Stimulated activated CD8-positive, alpha-beta memory T cell treated with anti-CD3 and anti-CD28 coated beads, Interleukin-15, amount 100 ng/mL, for 1 hour (primary cell): ENCODE results near the gene SLIT1.

Experiments used
- DNase-seq: peaks from one replicate; pipeline ENCODE4 v3.0.0-alpha.2; 2020; ENCODE audit warnings: low read depth

SLIT1 gene

DNA sequence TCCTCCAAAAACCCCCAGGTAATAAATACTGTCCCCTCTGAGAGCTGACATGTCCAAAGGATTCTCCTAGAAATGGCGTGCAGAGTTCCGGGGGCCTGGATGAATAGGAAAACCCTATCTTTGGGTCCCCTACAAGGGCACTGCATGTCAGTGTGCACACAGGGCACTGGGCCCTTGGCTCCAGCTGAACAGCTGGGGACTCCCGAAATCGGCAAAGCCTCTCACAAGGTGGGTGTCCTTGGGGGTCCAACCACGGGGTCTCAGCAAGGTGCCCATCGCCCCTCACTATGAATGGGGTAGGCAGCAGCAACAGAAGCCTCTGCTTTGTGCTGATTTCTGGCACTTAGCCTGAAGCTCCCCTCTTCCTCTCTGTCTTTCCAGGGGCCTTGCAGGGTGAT, 46.1 kb downstream of the SLIT1 start:
- no peak for DNase-seq

DNA sequence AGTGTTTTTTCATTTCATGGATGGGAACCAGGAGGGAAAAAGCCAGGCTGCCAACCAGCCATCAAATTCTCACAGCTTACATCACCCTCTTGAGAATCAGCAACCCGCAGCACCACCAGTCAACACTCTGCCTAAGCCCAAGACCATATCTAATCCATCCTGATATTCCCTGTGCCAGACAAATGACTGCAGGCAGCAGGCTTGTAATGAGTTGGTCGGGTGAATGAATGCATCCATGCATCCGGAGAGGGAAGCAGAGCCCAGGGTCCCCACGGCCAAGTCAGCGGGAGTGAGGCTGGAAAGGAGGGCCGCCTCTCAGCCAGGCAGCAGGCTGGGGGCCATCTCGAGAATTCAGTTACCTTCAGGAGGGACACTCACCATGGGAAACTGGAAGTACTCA, 46.9 kb downstream of the SLIT1 start:
- DNase-seq: no peak

DNA sequence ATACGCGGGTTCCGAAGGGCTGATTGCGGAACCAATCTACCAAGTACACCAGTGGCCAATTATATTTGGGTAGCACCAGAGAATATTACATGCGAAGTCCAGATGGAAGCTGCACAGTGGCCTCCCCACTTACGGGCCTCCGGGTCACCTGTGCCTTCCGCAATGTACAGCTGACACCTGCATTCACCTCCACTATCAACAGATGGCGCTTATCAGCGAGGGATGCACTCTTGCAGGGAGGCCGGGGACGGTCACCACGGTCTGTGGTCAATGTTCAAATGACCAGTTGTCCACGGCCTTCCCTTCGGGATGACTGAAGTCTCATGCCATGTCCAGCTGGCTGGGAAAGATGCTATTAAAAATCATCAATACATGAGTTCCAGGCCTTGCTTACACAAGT, 47.6 kb downstream of the SLIT1 start:
- no peak for DNase-seq

DNA sequence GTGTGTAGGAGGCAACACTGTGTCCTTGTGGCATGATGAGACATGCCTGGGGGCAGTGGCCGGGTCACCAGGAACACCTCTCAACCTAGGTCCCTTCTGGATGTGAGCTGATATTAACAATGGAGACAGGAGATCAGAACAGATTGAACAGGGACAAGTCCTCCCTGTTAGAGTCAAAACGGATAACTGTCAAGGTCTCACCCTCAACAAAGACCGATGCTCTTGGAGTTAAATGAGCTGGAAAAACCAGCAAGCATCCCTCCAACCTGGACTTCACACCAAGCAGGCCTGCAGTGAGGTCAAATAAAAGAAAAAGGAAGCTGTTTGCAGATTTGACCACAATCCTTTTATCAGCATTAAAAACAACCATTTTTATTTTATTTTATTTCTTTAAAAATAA, 49.0 kb downstream of the SLIT1 start:
- no peak for DNase-seq

DNA sequence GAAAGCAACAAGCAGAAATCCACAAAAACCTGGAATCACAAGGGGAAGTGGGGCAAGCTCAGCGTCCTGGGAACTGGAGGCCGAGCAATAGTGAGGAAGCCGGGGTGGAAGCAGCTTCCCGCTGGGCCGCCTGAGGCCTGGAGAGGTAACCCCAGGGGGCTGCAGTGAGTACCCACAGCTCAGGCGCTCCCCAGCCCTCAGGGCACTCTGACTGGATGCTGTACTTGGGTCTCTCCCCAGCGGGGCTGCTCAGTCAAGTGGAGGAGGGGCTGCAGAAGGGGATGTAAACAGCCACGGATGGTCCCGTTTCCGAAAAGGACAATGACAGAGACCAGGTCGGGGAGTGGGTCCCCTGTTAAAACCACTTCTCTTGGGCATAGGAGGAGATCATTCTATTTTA, 50.3 kb downstream of the SLIT1 start:
- no peak for DNase-seq

DNA sequence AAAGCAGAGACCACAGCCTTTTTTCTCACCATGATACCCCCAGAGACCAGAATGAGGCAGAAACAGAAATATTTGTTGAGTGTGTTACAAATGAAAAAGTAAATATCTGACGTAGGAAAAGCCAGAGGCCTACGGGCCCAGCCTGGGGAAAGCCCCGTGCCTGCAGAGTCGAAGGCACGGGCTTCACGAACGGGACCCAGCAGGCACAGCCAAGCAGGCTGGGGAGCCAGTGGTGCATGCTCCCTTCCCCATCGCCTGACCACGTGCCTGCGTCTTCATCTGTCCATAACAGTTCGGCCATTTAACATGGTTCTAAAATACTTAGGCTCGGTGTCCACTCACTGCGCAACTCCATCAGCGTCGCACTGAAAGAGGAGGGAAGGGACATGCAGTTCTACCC, 50.8 kb downstream of the SLIT1 start:
- DNase-seq: no peak

DNA sequence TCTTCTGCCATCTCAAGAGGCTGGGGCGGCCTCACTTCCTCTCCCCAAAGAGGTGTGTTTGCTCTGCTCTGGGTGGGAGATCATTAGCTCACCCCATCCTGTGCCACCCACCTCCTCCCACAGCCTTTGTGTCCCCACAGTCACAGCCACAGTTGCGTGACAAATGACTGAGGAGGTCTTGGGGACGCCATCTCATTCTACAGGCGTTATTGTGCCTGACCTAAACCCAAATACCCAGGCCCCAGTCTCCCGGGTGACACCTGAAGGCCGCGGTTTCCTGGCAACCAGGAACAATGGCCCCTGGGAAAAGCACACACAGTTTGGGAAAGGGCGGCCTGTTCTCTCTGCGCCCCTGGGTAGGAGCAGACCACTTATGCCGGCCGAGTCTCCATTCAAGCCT, 51.6 kb downstream of the SLIT1 start:
- no peak for DNase-seq

DNA sequence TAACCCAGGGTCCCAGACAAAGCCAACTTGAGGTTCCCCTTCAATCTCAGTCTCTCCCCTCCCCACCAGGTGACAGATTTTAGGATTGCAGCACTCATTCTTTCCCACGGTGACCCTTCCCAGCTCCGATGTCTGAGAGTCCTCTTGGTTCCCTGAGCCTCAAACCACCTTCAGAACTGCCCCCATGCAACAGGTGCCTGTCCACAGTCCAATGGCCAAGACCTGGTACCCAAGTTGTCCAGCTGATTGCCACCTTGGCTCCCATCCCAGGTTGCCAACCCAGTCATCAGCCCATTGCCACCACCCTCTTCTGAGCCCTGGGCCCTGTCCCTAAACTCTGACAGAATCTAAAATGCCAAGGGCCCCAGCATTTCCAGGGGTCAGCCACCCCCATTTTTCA, 53.5 kb downstream of the SLIT1 start:
- no peak for DNase-seq

DNA sequence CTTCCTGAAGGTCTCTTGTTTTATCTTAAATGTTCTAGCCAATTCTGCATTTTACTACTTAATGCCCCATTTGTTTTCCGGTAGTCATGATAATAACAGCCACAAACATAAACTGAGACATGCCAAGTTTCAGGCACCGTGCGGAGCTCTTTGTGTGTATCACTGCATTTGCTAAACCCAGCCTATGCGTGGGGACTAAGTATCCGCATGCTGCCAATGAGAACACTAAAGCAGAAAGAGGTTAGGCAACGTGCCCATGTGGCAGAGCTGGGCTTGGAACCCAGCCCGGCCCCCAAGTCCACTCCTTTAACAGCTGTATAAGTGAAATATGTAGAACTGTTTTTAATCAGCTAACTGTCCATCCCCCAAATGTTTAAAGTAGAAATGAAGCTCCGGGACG, 54.1 kb downstream of the SLIT1 start:
- DNase-seq: no peak

DNA sequence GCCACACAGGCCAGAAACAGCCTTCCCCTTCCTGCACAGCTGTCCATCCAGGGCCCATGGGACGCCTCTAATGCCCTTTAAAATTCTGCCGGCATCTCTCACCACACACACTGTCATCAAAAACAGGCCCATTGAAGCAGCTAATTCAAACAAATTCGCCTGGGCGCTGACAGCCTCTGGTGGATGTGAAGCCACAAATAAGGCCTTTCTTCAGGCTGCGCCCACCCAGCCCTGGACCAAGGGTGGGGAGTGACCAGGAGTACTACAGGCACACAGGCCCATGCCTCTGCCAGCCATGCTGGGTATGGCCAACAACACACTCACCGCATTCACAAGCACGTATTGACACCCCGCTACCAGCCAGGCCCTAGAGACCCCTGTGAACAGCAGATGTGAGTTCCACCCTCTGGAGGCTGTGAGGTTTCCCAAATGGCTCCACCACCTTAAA, 54.6 kb downstream of the SLIT1 start:
- no peak for DNase-seq

DNA sequence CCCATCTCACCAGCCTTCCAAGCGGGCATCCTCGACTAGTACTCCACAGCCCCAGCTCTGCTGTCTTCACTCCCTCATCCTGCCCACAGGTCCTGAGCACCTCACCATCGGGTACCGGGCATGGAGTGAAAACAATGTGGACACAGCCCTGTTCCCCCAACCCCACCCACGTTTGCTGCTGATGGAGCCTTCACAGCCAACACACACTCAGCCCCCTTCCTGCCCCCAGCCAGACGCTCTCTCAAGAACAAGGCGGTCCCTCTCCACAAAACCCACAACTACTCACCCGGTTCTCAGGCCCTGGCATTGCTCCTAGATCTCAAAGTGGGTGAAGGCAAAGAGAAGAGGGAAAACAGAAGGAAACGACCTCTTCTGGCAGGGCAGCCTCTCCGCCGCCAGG, 56.1 kb downstream of the SLIT1 start:
- DNase-seq: no peak

DNA sequence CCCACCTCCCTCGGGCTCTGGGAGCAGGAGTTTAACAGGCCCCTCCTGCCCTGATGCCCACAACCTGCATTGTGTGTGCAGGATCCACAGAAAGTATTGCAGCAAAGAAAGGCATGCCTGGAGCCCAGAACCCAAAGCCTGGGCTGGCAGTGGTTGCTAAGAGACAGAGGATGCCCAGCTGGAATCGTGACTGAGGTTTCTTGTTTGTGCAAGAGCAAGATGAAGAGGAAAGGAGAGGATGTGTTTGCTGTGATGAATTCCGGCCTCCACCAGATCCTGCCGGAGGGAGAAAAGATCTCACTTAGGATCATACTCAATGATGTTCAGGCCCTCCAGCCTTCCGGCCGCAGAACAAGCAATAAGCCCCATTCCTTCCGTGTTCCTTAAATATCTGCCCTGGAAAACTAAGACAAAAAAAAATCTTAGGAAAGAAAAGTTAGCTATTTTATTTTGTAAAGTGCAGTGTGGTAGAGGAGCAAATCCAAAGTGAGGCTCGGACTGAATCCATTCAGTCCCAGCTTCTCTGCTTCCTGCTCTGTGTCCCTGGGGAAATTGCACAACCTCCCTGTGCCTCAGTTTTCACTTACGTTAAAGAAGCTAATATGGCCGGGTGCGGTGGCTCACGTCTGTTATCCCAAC, 57.1 kb downstream of the SLIT1 start:
- DNase-seq: no peak

DNA sequence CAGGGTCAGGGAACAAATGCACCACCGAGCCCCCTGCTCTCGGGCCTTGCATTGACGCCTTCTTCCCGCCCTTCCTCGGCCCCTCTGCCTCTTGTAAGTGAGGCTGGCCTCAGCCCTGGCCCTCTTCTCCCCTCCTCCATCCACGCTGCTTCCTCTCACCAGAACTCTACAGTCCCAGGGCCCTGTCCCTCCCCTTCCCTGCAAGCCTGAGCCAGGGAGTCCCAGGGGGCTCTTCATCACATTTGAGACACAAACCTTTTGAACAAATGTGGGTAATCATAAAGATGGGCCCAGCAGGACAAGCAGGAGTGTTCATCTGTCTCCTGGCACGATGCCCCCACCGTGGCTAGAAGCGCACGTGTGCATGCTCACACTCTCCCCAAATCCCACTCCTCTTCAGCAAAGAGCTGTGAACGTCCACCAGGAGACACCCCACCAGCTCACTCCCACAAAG, 57.7 kb downstream of the SLIT1 start:
- no peak for DNase-seq

DNA sequence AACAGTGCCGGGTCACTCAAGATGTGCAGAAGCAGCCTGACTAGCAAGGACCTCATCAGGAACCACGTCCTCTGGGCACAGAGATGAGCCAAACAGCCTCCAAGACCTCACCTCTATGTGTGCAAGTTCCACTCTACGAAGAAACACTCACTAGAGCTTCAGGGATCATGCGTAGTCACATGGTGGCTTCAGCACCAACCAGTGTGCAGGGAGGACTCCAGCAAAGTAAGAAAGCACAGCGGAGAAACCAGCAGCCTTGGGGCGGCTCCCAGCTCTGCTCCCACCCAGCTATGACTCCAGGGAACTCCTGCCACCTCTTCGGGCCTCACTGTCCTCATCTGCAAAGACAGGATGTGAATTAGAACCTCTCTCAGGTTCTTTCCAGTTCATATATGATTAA, 58.2 kb downstream of the SLIT1 start:
- DNase-seq: no peak

DNA sequence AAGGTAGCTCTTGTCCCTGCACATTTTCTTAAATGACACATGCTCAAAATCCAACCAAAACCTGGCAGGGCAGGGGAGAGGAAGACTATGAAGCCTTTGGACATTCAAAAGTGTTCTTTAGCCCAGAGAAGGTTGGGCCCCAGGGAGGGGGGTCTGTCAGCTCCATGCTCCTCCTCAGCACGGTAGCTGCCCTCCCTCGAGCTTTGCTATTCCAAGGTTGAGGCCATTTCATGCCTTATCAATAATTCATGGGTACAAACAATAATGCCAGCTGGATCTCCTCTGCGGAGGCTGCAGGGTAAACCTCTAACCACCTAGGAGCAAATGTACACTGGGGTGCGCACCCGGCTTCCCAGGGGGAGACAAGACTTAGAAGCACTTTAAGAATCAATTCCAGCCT, 61.5 kb downstream of the SLIT1 start:
- DNase-seq: no peak

DNA sequence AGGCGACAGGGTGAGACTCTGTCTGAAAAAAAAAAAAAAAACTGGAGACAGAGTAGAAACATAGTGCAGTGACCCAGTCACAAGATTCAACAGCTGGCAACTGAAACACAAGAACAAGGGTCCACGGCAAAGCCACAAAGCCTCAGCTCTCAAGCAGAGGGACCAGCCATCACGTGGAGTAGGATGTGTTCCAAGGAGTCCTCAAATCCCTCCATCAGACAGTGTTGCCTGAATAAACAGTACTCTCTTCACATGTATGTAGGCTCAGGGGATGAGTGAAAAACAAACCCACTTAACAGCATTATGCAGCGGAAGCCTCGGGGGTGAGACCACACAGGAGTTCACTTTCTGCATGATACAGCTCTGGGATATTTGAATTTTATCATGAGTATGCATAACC, 62.0 kb downstream of the SLIT1 start:
- DNase-seq: no peak

DNA sequence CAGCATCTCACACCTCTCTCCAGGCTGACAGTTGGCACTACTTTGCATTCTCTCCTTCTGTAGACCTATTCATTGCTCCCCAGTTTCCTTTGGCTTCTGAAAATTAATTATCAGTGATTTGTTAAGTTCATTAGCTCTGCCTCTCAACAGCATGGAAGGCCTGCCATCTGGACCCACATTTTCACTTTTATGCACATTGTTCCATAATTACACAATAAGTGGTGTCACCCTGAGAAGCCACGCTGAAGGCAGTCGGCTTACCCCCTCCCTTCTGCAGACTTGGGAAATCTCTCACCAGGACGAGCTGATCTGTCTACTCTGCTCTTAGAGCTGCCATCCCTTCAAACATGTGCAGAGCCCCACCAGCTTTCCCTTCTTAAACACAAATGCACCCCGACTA, 64.7 kb downstream of the SLIT1 start:
- DNase-seq: no peak

DNA sequence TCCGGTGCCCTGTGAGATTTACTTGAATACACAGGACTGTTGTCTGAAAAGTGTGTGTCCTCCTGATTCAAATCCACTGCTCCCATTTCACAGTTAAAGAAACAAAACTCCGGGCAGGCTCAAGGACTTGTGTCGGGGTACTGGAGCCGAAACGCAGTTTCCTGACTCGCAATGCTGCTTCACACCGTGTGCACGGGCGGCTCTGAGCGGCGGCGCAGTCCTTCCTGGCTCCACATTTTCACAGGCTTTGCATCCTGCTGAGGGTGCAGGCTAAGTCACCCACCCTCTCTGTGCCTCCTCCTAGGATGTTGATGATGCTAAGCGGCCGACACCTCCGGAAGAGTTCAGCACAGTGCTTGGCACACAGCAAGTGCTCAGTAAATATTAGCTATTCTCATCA, 65.4 kb downstream of the SLIT1 start:
- DNase-seq: no peak

DNA sequence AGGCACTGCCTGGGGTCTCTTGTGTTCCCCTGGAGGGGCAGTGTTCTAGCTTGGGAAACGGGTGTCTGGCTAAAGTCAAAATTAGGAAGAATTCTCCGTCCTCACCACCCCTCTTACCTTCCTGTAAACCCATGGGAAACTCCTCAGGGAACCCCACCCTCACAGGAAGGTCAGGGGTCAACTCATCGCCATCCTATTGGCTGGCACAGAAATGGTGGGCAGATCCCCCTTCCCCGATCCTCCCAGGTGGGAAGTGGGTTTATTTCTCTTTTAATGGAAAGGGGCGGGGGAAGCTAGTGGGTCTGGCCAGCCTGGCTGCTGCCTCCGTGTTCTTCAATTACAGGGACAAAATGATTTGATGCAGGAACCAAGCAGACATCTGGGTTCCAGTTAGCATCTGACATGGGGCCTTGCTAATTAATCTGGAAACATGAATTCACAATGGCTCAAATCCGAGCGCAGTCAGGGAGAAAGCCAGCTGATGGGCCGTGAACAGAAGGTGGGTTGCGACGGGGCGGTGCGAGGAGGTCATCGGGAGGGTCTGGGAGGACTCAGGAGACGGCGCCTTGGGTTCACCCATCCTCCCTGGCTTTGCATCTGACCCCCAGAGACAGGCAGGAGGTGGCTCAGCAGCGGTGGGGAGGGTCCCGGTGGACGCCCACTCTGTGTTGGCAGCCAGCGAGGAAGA, 66.6 kb downstream of the SLIT1 start:
- DNase-seq: no peak

DNA sequence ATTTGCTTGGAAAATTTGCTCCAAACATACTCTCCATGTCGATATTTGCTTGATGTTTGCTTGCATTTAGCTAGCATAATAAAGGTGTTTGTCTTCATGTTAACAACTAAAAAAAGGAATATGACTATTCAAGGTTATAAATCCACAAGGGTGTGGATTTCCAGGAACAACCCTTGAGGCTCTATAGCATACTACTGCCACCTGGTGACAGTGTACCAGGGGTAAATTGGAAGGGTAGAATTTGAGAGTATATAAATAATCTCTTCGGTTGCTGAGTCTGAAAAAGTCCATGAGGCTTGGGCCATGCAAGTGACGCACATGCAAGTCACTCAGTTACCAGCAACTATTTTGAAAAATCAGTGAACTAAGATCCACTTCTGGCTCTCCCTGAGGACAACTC, 68.4 kb downstream of the SLIT1 start:
- no peak for DNase-seq

DNA sequence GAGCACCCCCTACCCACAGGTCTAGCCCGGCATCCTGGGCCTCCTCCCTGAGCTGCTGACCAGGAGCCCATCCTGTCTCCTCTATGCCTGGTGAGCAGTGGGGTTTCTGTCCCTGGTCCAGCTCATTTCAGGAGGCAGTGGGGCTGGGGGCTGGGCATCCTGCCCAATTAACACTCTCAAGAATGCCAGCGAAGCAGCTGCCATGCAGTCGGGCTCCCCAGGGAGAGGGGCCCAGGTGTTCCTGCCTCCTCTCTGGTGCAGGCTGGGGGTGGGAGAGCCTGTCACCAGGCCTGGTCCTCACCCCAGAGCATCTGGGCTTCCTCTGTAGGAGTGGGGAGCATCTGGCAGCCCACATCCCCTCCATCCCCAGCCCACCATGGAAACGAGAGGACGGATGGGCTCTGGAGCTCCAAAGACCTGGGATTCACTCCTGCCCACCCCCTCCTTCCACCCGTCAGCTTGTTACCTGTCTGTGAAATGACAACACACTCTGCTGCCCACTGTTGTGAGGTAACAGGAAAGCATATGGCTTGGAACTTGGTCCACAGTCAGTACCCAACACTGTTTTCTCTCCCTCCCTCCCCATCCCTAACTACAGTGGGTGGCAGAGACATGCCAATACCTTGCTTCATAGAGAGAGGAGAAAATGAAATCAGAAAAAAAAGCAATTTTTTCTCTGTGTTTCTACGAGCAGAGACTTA, 69.1 kb downstream of the SLIT1 start:
- no peak for DNase-seq

DNA sequence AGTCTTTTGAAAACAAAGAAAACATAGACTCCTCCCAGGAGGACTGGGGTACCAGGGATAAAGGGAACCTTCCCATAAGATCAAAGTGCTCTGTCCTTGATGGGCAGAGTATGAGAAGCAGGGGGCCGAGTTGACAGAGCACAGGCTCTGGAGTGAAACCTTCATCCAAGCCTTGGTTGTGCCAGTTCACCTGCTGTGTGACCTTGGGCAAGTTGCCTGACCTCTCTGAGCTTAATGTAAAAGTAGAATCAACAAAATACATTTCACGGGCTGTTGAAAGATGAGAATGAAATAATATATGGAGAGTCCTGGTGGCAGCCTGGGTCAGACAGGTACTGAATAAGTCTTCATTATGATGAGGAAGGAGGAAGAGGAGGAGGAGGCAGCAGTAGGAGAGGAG, 69.9 kb downstream of the SLIT1 start:
- DNase-seq: no peak

DNA sequence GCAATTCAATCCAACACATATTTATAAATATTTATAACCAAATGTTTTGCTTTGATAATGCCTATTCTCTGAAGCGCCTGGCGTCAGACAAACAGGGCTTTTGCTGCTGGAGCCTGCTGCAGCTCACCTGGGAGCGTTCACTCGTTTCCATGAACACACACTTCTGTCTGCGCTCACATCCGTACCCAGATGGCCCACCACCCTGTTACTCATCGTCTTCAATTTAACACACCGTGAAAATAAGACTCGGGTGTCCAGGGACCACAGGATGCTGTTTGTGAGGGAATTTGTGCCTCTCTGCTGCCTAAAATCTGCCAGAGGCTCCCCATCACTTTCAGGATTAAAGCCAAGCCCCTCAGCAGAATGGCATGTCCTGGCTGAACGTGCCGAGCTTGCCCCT, 74.1 kb downstream of the SLIT1 start:
- DNase-seq: no peak

DNA sequence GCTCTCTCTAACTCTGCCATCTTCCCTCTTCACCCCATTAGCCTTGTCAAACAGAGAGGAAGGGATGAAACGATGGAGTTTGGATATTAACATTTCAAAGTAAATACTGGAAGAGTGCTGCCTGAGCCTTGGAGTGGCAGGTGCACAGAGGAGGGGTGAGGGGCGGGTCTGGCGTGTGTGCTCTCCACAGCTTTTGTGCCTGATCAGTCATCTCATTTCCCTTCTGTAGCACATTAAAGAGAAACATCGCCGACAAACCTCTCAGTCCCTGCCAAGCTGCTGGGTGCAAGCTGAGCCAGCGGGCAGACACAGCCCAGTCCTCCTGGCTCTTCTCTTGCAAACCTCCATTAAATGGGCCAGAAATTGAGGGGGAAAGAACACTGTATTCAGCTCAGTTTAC, 76.2 kb downstream of the SLIT1 start:
- no peak for DNase-seq
